T-helper 2 cell treated with Interferon-gamma antibody and Interleukin-4, amounts not matched to agents 5 μg/mL and 100 μg/mL, for 36 hours (primary cell): ENCODE results near the gene CAPG.
"Not testable (repeated sequence)": the region's sequence is repeated elsewhere in the genome, so short reads cannot be mapped to it uniquely, and the experiment has no call there.

Source experiments
- DNase-seq: peaks from one replicate; pipeline ENCODE4 v3.0.0; 2021; ENCODE audit warnings: low spot score
- H3K27ac Mint-ChIP-seq: one replicate; pipeline ENCODE4 v1.8.0; 2021; ENCODE audit warnings: mild to moderate bottlenecking, mixed read lengths
- H3K27me3 Mint-ChIP-seq: one replicate; pipeline ENCODE4 v1.8.0; 2021; ENCODE audit warnings: low read depth, mixed read lengths
- H3K36me3 Mint-ChIP-seq: one replicate; pipeline ENCODE4 v1.8.0; 2021; ENCODE audit warnings: low read depth, mixed read lengths
- H3K4me1 Mint-ChIP-seq: one replicate; pipeline ENCODE4 v1.8.0; 2021; ENCODE audit warnings: low read depth, mixed read lengths
- H3K4me3 Mint-ChIP-seq: one replicate; pipeline ENCODE4 v1.8.0; 2022; ENCODE audit warnings: mild to moderate bottlenecking, moderate library complexity, mixed read lengths
- H3K9me3 Mint-ChIP-seq: one replicate; pipeline ENCODE4 v1.8.0; 2021; ENCODE audit warnings: mixed read lengths

CAPG gene

DNA sequence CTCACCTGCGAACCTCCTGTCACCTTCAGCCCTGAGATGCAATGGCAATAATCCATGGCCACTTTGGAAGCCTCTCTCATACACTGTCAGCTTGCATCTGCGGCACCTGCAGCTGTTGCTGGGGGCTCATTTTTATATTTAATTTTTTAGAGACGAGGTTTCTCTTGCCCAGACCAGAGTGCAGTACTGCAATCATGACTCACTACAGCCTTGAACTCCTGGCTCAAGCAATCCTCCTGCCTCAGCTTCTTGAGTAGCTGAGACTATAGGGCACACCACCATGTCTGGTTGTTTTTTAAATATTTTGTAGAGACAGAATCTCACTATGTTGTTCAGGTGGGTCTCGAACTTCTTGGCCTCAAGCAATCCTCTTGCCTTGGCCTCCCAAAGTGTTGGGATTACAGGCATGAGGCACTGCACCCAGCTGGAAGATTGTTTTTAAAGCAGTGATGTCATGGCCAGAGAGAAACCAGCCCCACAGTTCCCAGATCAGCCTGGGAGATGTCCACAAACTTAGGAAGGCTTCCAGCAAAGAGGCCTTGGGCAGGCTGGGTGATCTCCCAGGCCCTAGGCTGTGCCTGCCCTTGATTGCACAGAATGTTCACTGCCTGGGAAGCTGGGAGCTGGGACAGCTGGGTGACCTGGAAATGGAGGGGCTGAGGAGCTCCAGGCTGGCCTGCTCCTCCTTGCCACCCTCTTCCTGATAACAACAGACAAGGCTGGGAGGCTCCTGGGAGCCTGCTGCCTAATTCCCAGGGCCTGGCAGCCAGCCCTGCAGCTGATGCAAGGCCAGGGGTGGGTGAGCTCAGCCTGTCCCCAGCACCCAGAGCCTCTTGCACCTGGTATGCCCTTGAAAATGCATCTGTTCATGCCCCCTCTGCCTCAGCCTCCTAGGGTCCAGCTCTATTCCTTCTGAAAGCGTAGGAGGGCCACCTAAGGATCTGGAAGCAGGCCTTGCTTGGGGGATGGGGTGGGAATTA, 35.4 kb upstream of the CAPG start:
- Mint-ChIP-seq H3K4me3 (no peak overlapping the region), H3K9me3 (no peaks in the 10 kb centered on the region), H3K27me3 (no peaks in the 10 kb centered on the region), H3K4me1 (no peaks in the 10 kb centered on the region), H3K27ac (no peak overlapping the region), H3K36me3 (no peaks in the 10 kb centered on the region)
- DNase-seq: no peak

DNA sequence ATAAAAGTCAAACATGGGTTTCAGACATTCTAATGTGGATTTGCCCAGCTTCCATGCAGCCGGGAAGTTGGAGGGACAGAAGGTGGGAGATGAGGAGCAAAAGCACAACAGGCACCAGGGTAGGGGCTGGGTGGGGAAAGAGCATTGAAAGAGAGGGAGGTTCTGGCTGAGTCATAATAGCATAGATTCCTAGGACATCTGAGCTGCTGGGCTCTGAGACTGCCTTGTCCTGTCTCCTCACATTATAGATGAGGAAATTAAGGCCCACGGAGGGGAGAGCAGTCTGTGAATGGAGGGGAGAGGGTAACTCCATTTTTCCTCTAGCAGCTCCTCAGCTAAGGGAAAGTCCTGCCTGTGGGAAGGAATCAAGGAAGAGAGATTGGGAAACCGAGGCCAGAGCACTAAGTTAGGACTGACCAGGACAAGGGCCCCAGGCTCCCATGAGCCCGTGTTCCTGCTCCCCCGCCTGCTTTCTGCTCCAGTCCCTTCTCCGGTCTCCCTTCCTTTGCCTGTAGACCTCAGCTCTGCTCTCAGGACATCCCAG, 34.5 kb upstream of the CAPG start:
- H3K36me3 Mint-ChIP-seq: no peaks in the 10 kb centered on the region
- no peaks in the 10 kb centered on the region for H3K9me3 Mint-ChIP-seq
- H3K27ac Mint-ChIP-seq: no peak overlapping the region
- H3K4me1 Mint-ChIP-seq: peaks cover 6% of the 10 kb centered on the region
- H3K27me3 Mint-ChIP-seq: no peaks in the 10 kb centered on the region
- no peak for DNase-seq
- H3K4me3 Mint-ChIP-seq: no peak overlapping the region

GRCh38 chr2:85441864-85442263, 31.7 kb upstream of the CAPG start:
- H3K27ac Mint-ChIP-seq: no peak overlapping the region
- DNase-seq: no peak

DNA sequence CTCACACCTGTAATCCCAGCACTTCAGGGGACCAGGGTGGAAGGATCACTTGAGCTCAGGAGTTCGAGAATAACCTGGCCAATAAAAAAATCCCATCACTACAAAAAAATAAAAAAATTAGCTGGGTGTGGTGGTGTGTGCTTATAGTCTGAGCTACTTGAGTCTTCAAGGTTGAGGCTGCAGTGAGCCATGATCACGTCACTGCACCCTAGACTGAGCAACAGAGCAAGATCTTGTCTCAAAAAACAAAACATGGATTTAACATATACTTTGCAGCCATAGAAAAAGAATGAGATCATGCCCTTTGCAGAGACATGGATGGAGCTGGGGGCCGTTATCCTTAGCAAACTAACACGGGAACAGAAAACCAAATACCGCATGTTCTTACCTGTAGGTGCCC, 30.6 kb upstream of the CAPG start:
- Mint-ChIP-seq H3K9me3 (no peaks in the 10 kb centered on the region), H3K27me3 (no peaks in the 10 kb centered on the region), H3K4me1 (peaks cover 29% of the 10 kb centered on the region), H3K36me3 (no peaks in the 10 kb centered on the region), H3K4me3 (no peak overlapping the region), H3K27ac (no peak overlapping the region)
- no peak for DNase-seq

More at GRCh38 chr2:85441864-85442263, 31.7 kb upstream of the CAPG start:
- no peaks in the 10 kb centered on the region for H3K36me3 Mint-ChIP-seq
- H3K4me1 Mint-ChIP-seq: peaks cover 24% of the 10 kb centered on the region
- H3K27me3 Mint-ChIP-seq: no peaks in the 10 kb centered on the region
- no peaks in the 10 kb centered on the region for H3K9me3 Mint-ChIP-seq
- H3K4me3 Mint-ChIP-seq: no peak overlapping the region

DNA sequence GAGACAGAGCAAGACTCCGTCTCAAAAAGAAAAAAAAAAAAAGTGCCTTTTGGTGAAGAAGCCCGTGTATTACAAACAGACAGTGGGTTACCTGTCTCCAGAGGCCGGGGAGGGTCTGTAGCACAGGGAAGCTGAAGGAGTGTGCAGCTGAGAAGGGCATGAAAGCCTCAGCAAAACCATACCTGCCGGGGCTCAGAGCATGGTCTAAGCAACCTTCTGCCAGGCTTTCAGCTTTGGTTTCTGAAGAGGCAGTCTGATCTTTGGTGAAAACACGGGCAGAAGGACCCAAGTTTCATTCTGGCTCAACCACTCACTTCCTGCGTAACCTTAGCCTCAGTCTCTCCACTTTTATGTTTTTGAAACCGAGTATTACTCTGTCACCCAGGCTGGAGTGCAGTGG, 29.8 kb upstream of the CAPG start:
- H3K4me3 Mint-ChIP-seq: peak overlapping the region; percentile 90
- H3K27ac Mint-ChIP-seq: peak overlapping the region; percentile 98
- no peaks in the 10 kb centered on the region for H3K27me3 Mint-ChIP-seq
- H3K36me3 Mint-ChIP-seq: no peaks in the 10 kb centered on the region
- no peak for DNase-seq
- H3K9me3 Mint-ChIP-seq: no peaks in the 10 kb centered on the region
- peaks cover 29% of the 10 kb centered on the region for H3K4me1 Mint-ChIP-seq

DNA sequence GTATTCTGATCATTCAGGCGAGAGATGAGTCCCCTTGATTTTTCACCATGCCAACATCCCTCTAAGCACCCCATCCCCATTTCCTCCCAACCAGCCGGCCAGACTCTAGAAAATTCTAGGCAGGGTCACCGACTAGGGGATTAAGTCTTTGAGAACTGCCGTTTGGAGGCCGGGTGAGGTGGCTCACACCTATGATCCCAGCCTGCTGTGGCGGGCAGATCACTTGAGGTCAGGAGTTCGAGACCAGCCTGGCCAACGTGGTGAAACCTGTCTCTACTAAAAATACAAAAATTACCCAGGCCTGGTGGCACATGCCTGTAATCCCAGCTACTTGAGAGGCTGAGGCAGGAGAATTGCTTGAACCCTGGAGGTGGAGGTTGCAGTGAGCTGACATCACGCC, 29.4 kb upstream of the CAPG start:
- H3K4me3 Mint-ChIP-seq: peak overlapping the region; percentile 90
- H3K9me3 Mint-ChIP-seq, H3K36me3 Mint-ChIP-seq, H3K27me3 Mint-ChIP-seq, DNase-seq: not testable (repeated sequence)
- H3K4me1 Mint-ChIP-seq: peaks cover 29% of the 10 kb centered on the region
- H3K27ac Mint-ChIP-seq: peak overlapping the region; percentile 98

- H3K27me3 Mint-ChIP-seq: no peaks in the 10 kb centered on the region
- H3K27ac Mint-ChIP-seq: peak overlapping the region; percentile 98
- peaks cover 29% of the 10 kb centered on the region for H3K4me1 Mint-ChIP-seq
- H3K4me3 Mint-ChIP-seq: peak overlapping the region; percentile 90
- no peaks in the 10 kb centered on the region for H3K36me3 Mint-ChIP-seq
- H3K9me3 Mint-ChIP-seq: no peaks in the 10 kb centered on the region
- no peak for DNase-seq
These were observed 28.9 kb upstream of the CAPG start for GRCh38 chr2:85439025-85439472.

DNA sequence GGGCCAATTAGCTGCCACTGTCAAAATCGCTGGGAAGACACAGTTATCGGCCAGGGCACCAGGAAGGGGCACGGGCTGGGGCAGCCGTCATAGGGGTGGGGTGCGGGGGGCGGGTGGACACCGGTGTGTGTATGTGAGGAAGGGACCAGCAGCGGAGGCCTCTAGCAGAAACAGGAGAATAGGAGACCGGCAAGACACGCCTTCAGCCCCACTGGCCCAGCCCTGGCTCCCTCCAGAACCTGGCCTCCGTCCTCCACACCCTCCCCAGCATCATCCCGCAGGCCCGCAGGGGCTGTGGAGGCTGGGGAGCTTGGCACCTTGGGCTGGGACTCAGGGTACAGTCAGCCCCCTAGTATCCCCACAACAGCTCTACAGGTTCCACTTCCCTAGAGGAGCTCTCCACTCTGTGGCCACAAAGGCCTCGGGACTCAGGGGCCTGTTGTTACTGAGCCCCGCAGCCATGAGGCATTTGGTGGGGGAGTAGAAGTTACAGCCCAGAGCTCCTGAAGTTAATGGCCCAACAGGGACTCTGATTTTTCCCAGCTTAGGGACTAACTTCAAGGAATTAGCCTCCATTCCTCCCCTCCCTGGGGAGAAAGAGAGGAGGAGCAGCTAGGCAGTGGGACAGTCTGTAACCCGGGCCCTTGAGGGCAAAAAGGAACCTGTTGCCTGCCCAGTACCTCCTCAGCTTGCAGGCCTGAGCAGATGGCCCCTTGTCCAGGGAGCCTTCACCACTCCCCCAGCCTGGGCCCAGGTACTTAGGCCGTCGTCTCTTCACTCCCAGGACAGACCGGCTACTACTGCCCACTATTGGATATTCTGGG, 28.2 kb upstream of the CAPG start:
- H3K4me3 Mint-ChIP-seq: peak overlapping the region; percentile 90
- no peaks in the 10 kb centered on the region for H3K9me3 Mint-ChIP-seq
- peaks cover 29% of the 10 kb centered on the region for H3K4me1 Mint-ChIP-seq
- no peaks in the 10 kb centered on the region for H3K36me3 Mint-ChIP-seq
- no peak for DNase-seq
- no peaks in the 10 kb centered on the region for H3K27me3 Mint-ChIP-seq
- peak overlapping the region; percentile 98 for H3K27ac Mint-ChIP-seq

DNA sequence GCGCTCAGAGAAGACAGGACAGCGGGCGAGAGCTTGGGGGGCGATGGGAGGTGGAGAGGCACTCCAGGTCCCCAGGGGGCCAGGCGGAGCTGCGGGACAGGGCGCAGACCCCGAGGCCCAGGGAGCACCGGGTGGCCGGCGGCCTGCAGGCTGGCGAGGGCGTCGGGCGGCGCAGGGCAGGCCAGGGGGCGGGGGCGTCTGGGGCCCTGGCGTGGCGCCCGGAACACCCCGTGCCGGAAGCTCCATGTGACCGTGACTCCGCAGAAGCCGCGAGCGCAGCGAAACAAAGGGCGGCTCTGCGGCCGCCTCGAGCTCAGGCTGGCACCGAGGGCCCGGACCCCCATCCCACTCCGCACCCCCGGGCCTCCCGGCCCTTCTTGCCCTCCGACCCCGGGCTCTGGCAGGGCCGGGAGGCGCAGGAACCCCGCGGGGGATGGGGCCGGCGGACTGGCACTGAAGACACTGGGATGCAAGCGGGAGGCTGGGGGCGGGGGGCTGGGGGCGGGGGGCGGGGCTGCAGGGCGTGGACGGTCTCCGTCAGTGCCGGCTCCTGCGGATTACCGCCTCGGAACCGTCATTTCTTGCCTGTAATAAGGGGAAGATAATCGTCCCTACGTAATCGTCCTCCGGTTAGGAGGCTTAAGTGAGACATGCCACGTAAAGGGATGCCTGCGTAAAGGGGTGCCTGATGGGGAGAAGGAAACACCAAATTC, 27.5 kb upstream of the CAPG start:
- H3K36me3 Mint-ChIP-seq: no peaks in the 10 kb centered on the region
- no peaks in the 10 kb centered on the region for H3K27me3 Mint-ChIP-seq
- peak overlapping the region; percentile 90 for H3K4me3 Mint-ChIP-seq
- DNase-seq: peak; percentile 79
- H3K27ac Mint-ChIP-seq: peak overlapping the region; percentile 98
- no peaks in the 10 kb centered on the region for H3K9me3 Mint-ChIP-seq
- H3K4me1 Mint-ChIP-seq: peaks cover 29% of the 10 kb centered on the region

GRCh38 chr2:85436836-85437487, 26.8 kb upstream of the CAPG start:
- Mint-ChIP-seq H3K36me3 (no peaks in the 10 kb centered on the region), H3K9me3 (no peaks in the 10 kb centered on the region), H3K27me3 (no peaks in the 10 kb centered on the region), H3K4me1 (peaks cover 29% of the 10 kb centered on the region), H3K27ac (peak overlapping the region; percentile 97), H3K4me3 (peak overlapping the region; percentile 85)
- DNase-seq: no peak

GRCh38 chr2:85435981-85436835, 26.0 kb upstream of the CAPG start:
- H3K27me3 Mint-ChIP-seq: no peaks in the 10 kb centered on the region
- H3K9me3 Mint-ChIP-seq: no peaks in the 10 kb centered on the region
- H3K36me3 Mint-ChIP-seq: no peaks in the 10 kb centered on the region
- DNase-seq: no peak
- H3K27ac Mint-ChIP-seq: peak overlapping the region; percentile 97
- no peak overlapping the region for H3K4me3 Mint-ChIP-seq
- peaks cover 29% of the 10 kb centered on the region for H3K4me1 Mint-ChIP-seq

- Mint-ChIP-seq H3K27ac (no peak overlapping the region), H3K36me3 (no peaks in the 10 kb centered on the region), H3K4me3 (no peak overlapping the region), H3K9me3 (no peaks in the 10 kb centered on the region), H3K4me1 (peaks cover 29% of the 10 kb centered on the region), H3K27me3 (no peaks in the 10 kb centered on the region)
- DNase-seq: no peak
These were observed 25.2 kb upstream of the CAPG start for GRCh38 chr2:85435220-85435958.
